ENCODE measurements around the gene PML.

DNA sequence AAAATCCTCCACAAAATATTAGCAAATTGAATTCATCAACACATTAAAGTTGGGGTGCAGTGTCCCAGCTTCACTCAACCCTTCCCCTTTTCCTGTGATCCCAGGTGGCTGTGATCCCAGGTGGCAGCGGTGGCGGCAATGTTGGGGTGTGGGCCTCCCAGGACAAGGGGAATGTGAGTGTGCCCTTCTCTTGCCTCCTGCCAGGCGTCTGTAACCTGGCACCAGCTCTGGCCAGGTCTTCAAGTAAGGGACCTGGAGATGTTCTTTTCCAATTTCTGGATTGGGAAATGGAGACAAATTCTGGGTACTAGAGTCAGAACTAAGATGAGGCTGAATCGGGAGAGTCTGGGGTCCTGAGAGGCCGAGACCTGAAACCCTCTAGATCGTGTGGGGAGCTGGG, 67.7 kb downstream of the PML start:
- TF ChIP-seq, protein P1, sequence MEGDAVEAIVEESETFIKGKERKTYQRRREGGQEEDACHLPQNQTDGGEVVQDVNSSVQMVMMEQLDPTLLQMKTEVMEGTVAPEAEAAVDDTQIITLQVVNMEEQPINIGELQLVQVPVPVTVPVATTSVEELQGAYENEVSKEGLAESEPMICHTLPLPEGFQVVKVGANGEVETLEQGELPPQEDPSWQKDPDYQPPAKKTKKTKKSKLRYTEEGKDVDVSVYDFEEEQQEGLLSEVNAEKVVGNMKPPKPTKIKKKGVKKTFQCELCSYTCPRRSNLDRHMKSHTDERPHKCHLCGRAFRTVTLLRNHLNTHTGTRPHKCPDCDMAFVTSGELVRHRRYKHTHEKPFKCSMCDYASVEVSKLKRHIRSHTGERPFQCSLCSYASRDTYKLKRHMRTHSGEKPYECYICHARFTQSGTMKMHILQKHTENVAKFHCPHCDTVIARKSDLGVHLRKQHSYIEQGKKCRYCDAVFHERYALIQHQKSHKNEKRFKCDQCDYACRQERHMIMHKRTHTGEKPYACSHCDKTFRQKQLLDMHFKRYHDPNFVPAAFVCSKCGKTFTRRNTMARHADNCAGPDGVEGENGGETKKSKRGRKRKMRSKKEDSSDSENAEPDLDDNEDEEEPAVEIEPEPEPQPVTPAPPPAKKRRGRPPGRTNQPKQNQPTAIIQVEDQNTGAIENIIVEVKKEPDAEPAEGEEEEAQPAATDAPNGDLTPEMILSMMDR (IDR thresholded peaks at IDR 0.05): no peak
- TF ChIP-seq EP300 (IDR thresholded peaks at IDR 0.05) (no peak), POLR2A (IDR thresholded peaks at IDR 0.05) (no peak)

Measured in ovary (tissue), 3 donors.